Esophagus muscularis mucosa (tissue), 3 donors: ENCODE data around the gene SYNDIG1.

ENCODE experiments used
- POLR2A ChIP-seq: fragments of 450-650 bp; IDR thresholded peaks from one replicate; pipeline ENCODE4 v1.6.1; 2017; ENCODE audit warnings: antibody characterized with exemption, moderate library complexity, mild to moderate bottlenecking, low read depth
- POLR2AphosphoS5 ChIP-seq, 2 donors: sonication (generic); formaldehyde crosslinking; IDR thresholded peaks; one replicate each; pipeline ENCODE4 v1.6.1; 2017; ENCODE audit warnings: antibody characterized with exemption in 2 of 2
- TF ChIP-seq, protein P1 (sequence below), 3 experiments: fragments of 200-600 bp in 2 of 3; fragments of 450-650 bp in 1 of 3; sonication (generic) in 2 of 3; IDR thresholded peaks; one replicate each; pipeline ENCODE4 v1.5.1; 2017 to 2019; ENCODE audit warnings: antibody characterized with exemption in 3 of 3, mild to moderate bottlenecking in 2 of 3, moderate library complexity in 1 of 3

DNA sequence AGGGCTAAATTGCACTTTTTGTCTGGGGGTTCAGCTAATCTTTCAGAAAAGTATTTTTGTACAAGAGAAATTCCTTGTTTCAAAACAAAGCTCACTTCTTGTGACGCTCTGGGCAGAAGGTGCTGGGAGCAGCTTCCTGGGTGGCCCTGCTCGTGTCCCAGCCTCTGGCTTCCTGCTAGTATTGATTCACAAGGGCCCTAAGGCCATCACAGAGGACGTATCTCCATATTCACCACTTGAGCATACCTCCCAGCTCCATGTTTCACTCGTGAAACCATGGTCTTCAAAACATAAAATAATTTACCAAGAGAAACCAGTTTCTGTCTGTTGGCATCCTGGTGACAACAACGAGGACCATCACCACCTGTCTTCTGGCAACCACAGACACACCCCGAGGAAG lies 49.1 kb downstream of the SYNDIG1 start:
- TF ChIP-seq, protein P1, sequence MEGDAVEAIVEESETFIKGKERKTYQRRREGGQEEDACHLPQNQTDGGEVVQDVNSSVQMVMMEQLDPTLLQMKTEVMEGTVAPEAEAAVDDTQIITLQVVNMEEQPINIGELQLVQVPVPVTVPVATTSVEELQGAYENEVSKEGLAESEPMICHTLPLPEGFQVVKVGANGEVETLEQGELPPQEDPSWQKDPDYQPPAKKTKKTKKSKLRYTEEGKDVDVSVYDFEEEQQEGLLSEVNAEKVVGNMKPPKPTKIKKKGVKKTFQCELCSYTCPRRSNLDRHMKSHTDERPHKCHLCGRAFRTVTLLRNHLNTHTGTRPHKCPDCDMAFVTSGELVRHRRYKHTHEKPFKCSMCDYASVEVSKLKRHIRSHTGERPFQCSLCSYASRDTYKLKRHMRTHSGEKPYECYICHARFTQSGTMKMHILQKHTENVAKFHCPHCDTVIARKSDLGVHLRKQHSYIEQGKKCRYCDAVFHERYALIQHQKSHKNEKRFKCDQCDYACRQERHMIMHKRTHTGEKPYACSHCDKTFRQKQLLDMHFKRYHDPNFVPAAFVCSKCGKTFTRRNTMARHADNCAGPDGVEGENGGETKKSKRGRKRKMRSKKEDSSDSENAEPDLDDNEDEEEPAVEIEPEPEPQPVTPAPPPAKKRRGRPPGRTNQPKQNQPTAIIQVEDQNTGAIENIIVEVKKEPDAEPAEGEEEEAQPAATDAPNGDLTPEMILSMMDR (IDR thresholded peaks at IDR 0.05) = no peak
- TF ChIP-seq POLR2A (no peak), POLR2AphosphoS5 (IDR thresholded peaks at IDR 0.05) (no peak)
